ENCODE results near the gene ILRUN. TPM values are rescaled to one million over a fixed set of nuclear protein-coding genes. Genes with fewer than 3 reads are reported as not detected.
A peak's percentile ranks its signal among the peaks of the same experiment; 100 is the strongest.

The ILRUN gene
- total and polyA plus RNA-seq, 9 of the 15 experiments (the other 6 are each of a cell fraction or from before 2014, with no cell fraction given): 24.9 to 78.9 (median 53.4) TPM

DNA sequence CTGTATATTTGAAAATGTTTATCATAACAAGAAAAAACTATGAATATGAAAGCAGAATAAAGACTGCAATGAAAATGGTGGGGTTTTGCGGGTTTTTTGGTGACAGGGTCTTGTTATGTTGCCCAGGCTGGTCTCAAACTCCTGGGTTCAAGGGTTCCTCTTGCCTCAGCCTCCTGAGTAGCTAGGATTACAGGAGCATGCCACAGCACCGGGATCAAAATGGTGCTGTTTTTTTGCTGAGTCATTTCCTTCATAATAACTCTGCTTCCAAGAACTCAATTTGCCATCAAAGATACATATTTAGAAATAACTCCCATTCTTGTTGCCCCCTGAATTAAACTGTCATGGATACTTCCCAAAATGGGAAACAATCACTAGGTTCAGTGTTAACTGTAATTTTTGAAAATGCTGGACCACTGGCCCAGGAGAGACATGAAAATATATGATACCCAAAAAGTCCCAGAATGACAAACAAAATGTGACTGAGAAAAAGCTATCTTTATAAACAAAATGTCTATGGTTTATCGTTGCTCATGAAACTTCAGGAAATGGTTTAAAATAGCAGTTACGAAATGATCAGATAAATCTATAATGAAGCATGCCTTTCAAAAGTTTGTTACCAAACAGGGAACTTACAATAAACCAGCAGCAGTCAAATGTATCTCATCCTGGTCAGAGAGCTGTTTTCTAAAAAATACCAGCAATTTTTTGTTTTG is 32.2 kb downstream of the ILRUN start (continued):
- peak; percentile 79 for TF ChIP-seq SMAD4 (CRISPR knock-in tag; conservative IDR thresholded peaks at IDR 0.05)
- no peak for TF ChIP-seq ZNF12 (CRISPR knock-in tag; IDR thresholded peaks at IDR 0.05)
- TF ChIP-seq TAF7 (tag; IDR thresholded peaks at IDR 0.05): no peak; the same call in 1 of the 2 replicates
- TF ChIP-seq RBM22 (IDR thresholded peaks at IDR 0.05; ENCODE audit: low read depth, low read length, poor library complexity, severe bottlenecking): no peak
- TF ChIP-seq SMAD3 (CRISPR knock-in tag; conservative IDR thresholded peaks at IDR 0.05): peak; percentile 10; the same call in 1 of the 2 replicates
- no peak for TF ChIP-seq RBM25 (IDR thresholded peaks at IDR 0.05; ENCODE audit: low read depth, low read length, severe bottlenecking)
- no peak for TF ChIP-seq CREM (IDR thresholded peaks at IDR 0.05; ENCODE audit: low read depth)
- peak; percentile 52; the same call in 1 of the 2 replicates for TF ChIP-seq BCL6 (CRISPR knock-in tag; IDR thresholded peaks at IDR 0.05)
- TF ChIP-seq ZNF699 (CRISPR knock-in tag; IDR thresholded peaks at IDR 0.05; ENCODE audit: insufficient replicate concordance): no peak
- no peak for TF ChIP-seq ZBTB1 (CRISPR knock-in tag; IDR thresholded peaks at IDR 0.05; ENCODE audit: borderline replicate concordance, low read depth)
- TF ChIP-seq MAZ (CRISPR knock-in tag; conservative IDR thresholded peaks at IDR 0.05 in 1 of 2, IDR thresholded peaks at IDR 0.05 in 1 of 2): peak; percentile 52 to 53; a peak in 3 of 4 replicates
- no peak for TF ChIP-seq PPARD (CRISPR knock-in tag; IDR thresholded peaks at IDR 0.05)
- TF ChIP-seq, protein P1, sequence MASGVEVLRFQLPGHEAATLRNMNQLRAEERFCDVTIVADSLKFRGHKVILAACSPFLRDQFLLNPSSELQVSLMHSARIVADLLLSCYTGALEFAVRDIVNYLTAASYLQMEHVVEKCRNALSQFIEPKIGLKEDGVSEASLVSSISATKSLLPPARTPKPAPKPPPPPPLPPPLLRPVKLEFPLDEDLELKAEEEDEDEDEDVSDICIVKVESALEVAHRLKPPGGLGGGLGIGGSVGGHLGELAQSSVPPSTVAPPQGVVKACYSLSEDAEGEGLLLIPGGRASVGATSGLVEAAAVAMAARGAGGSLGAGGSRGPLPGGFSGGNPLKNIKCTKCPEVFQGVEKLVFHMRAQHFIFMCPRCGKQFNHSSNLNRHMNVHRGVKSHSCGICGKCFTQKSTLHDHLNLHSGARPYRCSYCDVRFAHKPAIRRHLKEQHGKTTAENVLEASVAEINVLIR (CRISPR knock-in tag; IDR thresholded peaks at IDR 0.05): peak; percentile 50; the same call in 1 of the 2 replicates
- peak; percentile 77; the same call in 1 of the 2 replicates for TF ChIP-seq ZNF583 (CRISPR knock-in tag; IDR thresholded peaks at IDR 0.05)
- TF ChIP-seq, protein P2, sequence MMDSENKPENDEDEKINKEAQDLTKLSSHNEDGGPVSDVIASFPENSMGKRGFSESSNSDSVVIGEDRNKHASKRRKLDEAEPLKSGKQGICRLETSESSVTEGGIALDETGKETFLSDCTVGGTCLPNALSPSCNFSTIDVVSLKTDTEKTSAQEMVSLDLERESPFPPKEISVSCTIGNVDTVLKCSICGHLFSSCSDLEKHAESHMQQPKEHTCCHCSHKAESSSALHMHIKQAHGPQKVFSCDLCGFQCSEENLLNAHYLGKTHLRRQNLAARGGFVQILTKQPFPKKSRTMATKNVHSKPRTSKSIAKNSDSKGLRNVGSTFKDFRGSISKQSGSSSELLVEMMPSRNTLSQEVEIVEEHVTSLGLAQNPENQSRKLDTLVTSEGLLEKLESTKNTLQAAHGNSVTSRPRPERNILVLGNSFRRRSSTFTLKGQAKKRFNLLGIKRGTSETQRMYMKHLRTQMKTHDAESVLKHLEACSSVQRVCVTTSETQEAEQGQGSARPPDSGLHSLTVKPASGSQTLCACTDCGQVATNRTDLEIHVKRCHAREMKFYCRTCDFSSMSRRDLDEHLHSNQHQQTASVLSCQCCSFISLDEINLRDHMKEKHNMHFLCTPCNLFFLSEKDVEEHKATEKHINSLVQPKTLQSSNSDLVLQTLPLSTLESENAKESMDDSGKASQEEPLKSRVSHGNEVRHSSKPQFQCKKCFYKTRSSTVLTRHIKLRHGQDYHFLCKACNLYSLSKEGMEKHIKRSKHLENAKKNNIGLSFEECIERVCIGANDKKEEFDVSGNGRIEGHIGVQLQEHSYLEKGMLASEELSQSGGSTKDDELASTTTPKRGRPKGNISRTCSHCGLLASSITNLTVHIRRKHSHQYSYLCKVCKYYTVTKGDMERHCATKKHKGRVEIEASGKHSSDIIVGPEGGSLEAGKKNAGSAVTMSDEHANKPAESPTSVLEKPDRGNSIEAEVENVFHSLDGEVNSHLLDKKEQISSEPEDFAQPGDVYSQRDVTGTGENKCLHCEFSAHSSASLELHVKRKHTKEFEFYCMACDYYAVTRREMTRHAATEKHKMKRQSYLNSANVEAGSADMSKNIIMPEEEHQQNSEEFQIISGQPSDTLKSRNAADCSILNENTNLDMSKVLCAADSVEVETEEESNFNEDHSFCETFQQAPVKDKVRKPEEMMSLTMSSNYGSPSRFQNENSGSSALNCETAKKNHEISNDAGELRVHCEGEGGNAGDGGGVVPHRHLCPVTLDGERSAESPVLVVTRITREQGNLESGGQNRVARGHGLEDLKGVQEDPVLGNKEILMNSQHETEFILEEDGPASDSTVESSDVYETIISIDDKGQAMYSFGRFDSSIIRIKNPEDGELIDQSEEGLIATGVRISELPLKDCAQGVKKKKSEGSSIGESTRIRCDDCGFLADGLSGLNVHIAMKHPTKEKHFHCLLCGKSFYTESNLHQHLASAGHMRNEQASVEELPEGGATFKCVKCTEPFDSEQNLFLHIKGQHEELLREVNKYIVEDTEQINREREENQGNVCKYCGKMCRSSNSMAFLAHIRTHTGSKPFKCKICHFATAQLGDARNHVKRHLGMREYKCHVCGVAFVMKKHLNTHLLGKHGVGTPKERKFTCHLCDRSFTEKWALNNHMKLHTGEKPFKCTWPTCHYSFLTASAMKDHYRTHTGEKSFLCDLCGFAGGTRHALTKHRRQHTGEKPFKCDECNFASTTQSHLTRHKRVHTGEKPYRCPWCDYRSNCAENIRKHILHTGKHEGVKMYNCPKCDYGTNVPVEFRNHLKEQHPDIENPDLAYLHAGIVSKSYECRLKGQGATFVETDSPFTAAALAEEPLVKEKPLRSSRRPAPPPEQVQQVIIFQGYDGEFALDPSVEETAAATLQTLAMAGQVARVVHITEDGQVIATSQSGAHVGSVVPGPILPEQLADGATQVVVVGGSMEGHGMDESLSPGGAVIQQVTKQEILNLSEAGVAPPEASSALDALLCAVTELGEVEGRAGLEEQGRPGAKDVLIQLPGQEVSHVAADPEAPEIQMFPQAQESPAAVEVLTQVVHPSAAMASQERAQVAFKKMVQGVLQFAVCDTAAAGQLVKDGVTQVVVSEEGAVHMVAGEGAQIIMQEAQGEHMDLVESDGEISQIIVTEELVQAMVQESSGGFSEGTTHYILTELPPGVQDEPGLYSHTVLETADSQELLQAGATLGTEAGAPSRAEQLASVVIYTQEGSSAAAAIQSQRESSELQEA (IDR thresholded peaks at IDR 0.05; ENCODE audit: low read depth): no peak
- TF ChIP-seq YY1 (IDR thresholded peaks at IDR 0.05; ENCODE audit: borderline replicate concordance in 1 of 3, control insufficient read depth in 1 of 3, extremely low read depth in 1 of 3, insufficient read depth in 3 of 3, insufficient read length in 1 of 3, insufficient replicate concordance in 2 of 3, low read depth in 1 of 3, low read length in 2 of 3): peak in 2 of 3 experiments; percentile 47 to 87
- TF ChIP-seq CEBPG (CRISPR knock-in tag; IDR thresholded peaks at IDR 0.05): no peak
- TF ChIP-seq CEBPG (tag; conservative IDR thresholded peaks at IDR 0.05 in 1 of 2, IDR thresholded peaks at IDR 0.05 in 1 of 2): peak; percentile 20 to 53; a peak in 2 of 4 replicates

All from K562 (cell line).